Stimulated activated effector memory CD8-positive, alpha-beta T cell treated with anti-CD3 and anti-CD28 coated beads, Interleukin-12 subunit alpha, Interleukin-12 subunit beta, amount 100 ng/mL, for 72 hours (primary cell): ENCODE results near the gene KIT.

ENCODE experiments used
- ATAC-seq: fragments of 150-1000 bp; cut with Tn5 transposase; 2 replicates; pipeline ENCODE4 v1.10.0; 2021
- DNase-seq, 2 donors: peaks; one replicate each; pipeline ENCODE4 v3.0.0; 2021 to 2022; ENCODE audit warnings: low spot score in 2 of 2
- H3K27ac Mint-ChIP-seq: one replicate; pipeline ENCODE4 v1.8.0; 2022; ENCODE audit warnings: mild to moderate bottlenecking, mixed read lengths
- H3K36me3 Mint-ChIP-seq: one replicate; pipeline ENCODE4 v1.8.0; 2022; ENCODE audit warnings: mild to moderate bottlenecking, mixed read lengths
- H3K4me1 Mint-ChIP-seq: one replicate; pipeline ENCODE4 v1.8.0; 2022; ENCODE audit warnings: mixed read lengths
- H3K4me3 Mint-ChIP-seq: one replicate; pipeline ENCODE4 v1.8.0; 2022; ENCODE audit warnings: mild to moderate bottlenecking, mixed read lengths
- H3K9me3 Mint-ChIP-seq: one replicate; pipeline ENCODE4 v1.8.0; 2022; ENCODE audit warnings: mixed read lengths

The KIT gene

GRCh38 chr4:54742636-54743399 lies 85.1 kb downstream of the KIT start:
- no peak for DNase-seq
- H3K27ac Mint-ChIP-seq: no peak overlapping the region
- H3K4me3 Mint-ChIP-seq: no peak overlapping the region
- ATAC-seq: no peak
- H3K4me1 Mint-ChIP-seq: no peaks in the 10 kb centered on the region
- no peaks in the 10 kb centered on the region for H3K36me3 Mint-ChIP-seq
- H3K9me3 Mint-ChIP-seq: peaks cover 13% of the 10 kb centered on the region

GRCh38 chr4:54743562-54743961 lies 85.8 kb downstream of the KIT start:
- no peak overlapping the region for H3K4me3 Mint-ChIP-seq
- H3K27ac Mint-ChIP-seq: no peak overlapping the region
- no peak for DNase-seq
- ATAC-seq: no peak
- H3K9me3 Mint-ChIP-seq: peaks cover 13% of the 10 kb centered on the region
- no peaks in the 10 kb centered on the region for H3K36me3 Mint-ChIP-seq
- no peaks in the 10 kb centered on the region for H3K4me1 Mint-ChIP-seq

DNA sequence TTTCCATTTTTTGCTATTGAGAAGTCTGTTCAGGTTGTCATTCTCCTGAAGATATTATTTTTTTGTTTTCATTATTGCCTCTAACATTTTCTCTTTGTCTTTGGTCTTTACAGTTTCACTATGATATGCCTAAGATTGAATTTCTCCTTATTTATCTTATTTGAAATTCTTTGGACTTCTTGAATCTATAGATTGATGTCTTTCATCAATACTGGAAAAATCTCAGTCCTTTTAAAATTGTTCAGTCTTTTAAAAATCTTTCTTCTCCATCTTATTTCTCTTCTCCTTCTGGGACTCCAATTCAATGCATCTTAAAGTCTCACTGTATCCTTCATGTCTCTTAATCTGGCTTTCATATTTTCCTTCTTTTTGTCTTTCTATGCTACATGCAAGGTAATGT lies 86.7 kb downstream of the KIT start:
- no peak for DNase-seq
- H3K4me1 Mint-ChIP-seq: no peaks in the 10 kb centered on the region
- H3K27ac Mint-ChIP-seq: no peak overlapping the region
- no peak for ATAC-seq
- no peaks in the 10 kb centered on the region for H3K36me3 Mint-ChIP-seq
- peaks cover 13% of the 10 kb centered on the region for H3K9me3 Mint-ChIP-seq
- no peak overlapping the region for H3K4me3 Mint-ChIP-seq

DNA sequence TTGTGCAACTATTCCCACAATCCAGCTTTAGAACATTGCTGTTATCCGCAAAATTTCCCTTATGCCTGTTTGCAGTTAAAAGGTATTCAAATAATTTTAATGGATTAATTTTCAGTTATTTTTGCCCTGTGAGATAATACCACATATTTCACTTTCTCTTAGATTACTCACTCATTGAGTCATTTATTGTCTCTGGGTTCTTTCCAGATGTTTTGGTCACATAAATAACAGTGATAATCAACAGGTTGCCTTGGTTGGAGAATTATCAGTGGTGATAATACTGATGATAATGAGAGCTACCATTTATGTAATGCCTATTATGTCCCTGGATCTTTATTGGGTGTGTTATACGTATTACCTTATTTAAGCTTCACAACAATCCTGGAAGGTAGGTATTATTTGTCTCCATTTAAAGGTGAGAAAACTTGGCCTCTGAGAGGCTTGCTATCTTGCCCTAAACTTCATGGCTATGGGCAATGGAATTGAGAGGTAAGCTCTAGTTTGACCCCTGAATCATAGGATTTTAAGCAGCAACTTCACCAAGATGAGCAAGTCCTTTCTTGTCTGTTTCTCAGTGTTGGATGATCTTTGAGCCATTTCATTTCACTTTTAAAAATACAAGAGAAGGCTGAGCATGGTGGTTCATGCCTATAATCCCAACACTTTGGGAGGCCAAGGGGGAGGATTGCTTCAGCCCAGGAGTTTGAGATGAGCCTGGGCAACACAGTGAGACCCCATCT lies 87.4 kb downstream of the KIT start:
- Mint-ChIP-seq H3K4me1 (no peaks in the 10 kb centered on the region), H3K9me3 (peaks cover 13% of the 10 kb centered on the region), H3K4me3 (no peak overlapping the region), H3K36me3 (no peaks in the 10 kb centered on the region), H3K27ac (no peak overlapping the region)
- DNase-seq (no peak), ATAC-seq (no peak)

- Mint-ChIP-seq H3K36me3 (no peaks in the 10 kb centered on the region), H3K27ac (no peak overlapping the region), H3K4me1 (no peaks in the 10 kb centered on the region), H3K4me3 (no peak overlapping the region), H3K9me3 (peaks cover 13% of the 10 kb centered on the region)
- ATAC-seq (peak; percentile 88), DNase-seq (no peak)
These were observed 88.5 kb downstream of the KIT start for GRCh38 chr4:54746218-54746617.

DNA sequence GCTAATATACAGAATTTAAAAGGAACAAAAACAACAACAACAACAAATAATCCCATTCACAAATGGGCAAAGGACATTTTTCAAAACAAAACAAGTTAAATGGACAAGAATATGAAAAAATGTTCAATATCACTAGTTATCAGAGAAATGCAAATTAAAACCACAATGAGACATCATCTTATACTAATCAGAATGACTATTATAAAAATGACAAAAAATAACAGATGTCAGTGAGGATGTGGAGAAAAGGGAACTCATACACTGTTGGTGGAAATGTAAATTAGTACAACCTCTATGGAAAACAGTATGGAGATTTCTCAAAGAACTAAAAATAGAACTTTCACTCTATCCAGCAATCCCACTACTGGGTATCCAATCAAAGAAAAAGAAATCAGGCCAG lies 92.6 kb downstream of the KIT start:
- no peak overlapping the region for H3K4me3 Mint-ChIP-seq
- peaks cover 2% of the 10 kb centered on the region for H3K9me3 Mint-ChIP-seq
- no peaks in the 10 kb centered on the region for H3K36me3 Mint-ChIP-seq
- DNase-seq (no peak), ATAC-seq (no peak)
- no peaks in the 10 kb centered on the region for H3K4me1 Mint-ChIP-seq
- H3K27ac Mint-ChIP-seq: no peak overlapping the region

DNA sequence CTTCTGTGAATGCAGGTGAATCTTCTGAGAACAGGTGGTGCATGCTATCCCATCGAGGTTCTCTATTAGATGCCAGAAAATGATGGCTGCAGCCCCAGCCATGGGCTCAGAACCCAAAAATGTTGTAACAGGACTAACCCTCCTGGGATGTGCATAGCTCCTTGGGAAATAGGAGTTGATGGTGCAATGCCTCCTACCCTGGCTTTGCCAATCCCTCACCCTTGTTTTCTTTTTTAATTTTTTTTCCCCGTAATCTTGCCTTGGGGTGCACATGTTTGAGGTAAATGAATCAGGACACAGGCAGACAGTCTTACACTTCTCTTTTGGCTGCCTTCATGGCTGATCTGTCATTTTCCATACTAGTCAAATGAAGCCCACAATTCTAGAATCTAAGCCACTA lies 96.6 kb downstream of the KIT start:
- Mint-ChIP-seq H3K4me3 (no peak overlapping the region), H3K4me1 (no peaks in the 10 kb centered on the region), H3K36me3 (no peaks in the 10 kb centered on the region), H3K9me3 (peaks cover 3% of the 10 kb centered on the region), H3K27ac (no peak overlapping the region)
- ATAC-seq (no peak), DNase-seq (no peak)

DNA sequence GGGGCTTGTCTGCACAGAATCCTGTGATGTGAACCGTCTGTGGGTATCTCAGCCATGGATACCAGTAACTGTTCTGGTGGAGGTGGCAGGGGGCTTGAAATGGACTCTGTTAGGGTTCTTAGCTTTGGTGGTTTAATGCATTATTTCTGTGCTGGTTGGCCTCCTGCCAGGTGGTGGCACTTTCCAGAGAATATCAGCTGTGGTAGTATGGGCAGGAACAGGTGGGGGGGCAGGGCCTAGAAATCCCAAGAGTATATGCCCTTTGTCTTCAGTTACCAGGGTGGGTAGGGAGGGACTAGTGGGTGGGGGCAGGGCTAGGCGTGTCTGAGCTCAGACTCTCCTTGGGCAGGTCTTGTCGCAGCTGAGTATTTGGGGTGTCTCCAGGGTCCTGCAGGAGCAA lies 106.7 kb downstream of the KIT start:
- ATAC-seq (no peak), DNase-seq (no peak)
- Mint-ChIP-seq H3K4me1 (peaks cover 7% of the 10 kb centered on the region), H3K27ac (no peak overlapping the region), H3K36me3 (no peaks in the 10 kb centered on the region), H3K4me3 (no peak overlapping the region), H3K9me3 (peaks cover 16% of the 10 kb centered on the region)

DNA sequence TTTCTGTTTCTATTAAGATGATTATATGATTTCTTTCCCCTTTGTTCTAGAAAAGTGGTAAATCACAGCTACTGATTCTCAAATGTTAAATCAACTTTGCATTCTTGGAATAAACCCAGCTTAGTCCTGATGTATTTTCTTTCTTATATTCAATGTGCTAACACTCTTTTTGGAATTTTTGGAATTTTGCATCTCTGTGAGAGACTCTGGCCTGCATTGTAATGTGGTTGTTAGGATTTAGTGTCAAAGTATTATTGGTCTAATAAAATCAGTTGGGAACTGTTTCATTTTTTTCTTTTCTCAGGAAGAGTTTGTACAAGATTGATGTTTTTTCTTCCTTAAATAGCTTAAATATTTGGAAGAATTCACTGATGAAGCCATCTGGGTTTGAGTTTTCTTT lies 109.6 kb downstream of the KIT start:
- Mint-ChIP-seq H3K4me3 (no peak overlapping the region), H3K27ac (no peak overlapping the region), H3K4me1 (no peaks in the 10 kb centered on the region), H3K36me3 (no peaks in the 10 kb centered on the region), H3K9me3 (peaks cover 10% of the 10 kb centered on the region)
- DNase-seq (no peak), ATAC-seq (no peak)

DNA sequence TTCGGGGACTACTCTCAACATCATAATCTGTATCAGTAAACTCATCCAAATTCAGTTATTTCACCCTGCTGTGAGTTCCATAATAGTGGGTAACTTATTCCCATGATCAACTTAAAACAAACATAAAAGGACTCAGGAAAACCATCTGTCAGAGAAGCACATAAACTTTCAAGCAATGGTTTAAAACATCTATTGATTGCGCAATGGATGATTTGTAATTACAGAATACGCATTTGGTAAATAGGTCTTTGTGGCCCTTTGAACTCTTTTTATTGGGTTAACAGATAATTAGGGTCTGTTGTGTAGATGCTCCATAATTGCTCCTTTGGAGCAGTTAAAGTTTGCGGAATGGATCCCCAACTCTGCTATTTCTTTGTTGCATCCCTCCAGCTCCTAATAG lies 115.3 kb downstream of the KIT start:
- H3K36me3 Mint-ChIP-seq: no peaks in the 10 kb centered on the region
- no peak overlapping the region for H3K4me3 Mint-ChIP-seq
- ATAC-seq (no peak), DNase-seq (no peak)
- peaks cover 9% of the 10 kb centered on the region for H3K9me3 Mint-ChIP-seq
- H3K27ac Mint-ChIP-seq: no peak overlapping the region
- H3K4me1 Mint-ChIP-seq: no peaks in the 10 kb centered on the region

DNA sequence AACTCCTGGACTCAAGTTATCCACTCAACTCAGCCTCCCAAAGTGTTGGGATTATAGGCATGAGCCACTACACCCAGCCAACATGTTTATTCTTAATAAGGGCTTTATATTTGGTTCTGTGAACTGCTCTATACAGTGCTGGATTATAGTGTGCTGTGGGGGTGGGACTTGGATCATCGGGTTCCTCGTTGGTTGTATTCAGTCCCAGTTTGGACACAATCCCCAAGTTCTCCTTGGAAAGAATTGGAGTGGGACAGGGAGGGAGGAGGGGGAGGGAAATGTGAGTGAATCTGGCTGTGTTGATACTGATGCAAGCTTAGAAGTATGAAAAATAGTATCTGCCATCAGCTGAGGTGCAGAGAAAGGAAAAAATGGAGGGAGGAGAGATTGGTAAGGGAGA lies 121.3 kb downstream of the KIT start:
- H3K36me3 Mint-ChIP-seq: no peaks in the 10 kb centered on the region
- H3K4me1 Mint-ChIP-seq: no peaks in the 10 kb centered on the region
- ATAC-seq: no peak
- no peak overlapping the region for H3K27ac Mint-ChIP-seq
- peaks cover 4% of the 10 kb centered on the region for H3K9me3 Mint-ChIP-seq
- DNase-seq: no peak
- H3K4me3 Mint-ChIP-seq: no peak overlapping the region

GRCh38 chr4:54779476-54780148 lies 121.9 kb downstream of the KIT start:
- DNase-seq: no peak
- Mint-ChIP-seq H3K36me3 (no peaks in the 10 kb centered on the region), H3K4me3 (no peak overlapping the region), H3K4me1 (no peaks in the 10 kb centered on the region), H3K9me3 (peaks cover 4% of the 10 kb centered on the region), H3K27ac (no peak overlapping the region)
- ATAC-seq: no peak

- peak; percentile 49 for ATAC-seq
- no peaks in the 10 kb centered on the region for H3K4me1 Mint-ChIP-seq
- no peak for DNase-seq
- no peak overlapping the region for H3K27ac Mint-ChIP-seq
- peaks cover 4% of the 10 kb centered on the region for H3K9me3 Mint-ChIP-seq
- no peaks in the 10 kb centered on the region for H3K36me3 Mint-ChIP-seq
- no peak overlapping the region for H3K4me3 Mint-ChIP-seq
These were observed 122.4 kb downstream of the KIT start for GRCh38 chr4:54780149-54780495.

DNA sequence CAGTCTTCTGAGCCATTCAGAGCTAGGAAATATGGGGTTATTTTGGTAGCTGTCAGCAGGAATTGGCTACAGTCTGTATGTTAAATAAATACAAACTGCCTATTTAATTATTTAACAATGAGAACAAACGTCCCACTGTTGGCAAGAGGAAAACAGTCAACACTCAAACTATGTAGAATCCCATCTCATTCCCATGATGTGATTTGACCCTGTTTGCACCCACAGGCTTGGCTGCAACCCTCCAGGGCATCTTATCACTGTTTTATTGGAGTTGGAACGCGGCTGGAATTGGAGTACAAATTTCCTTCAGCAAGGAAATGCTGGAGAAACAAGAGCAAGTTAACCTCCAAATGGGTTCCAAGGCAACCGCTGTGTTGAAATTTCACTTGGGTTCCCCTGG lies 124.0 kb downstream of the KIT start:
- H3K4me1 Mint-ChIP-seq: no peaks in the 10 kb centered on the region
- peaks cover under 1% of the 10 kb centered on the region for H3K9me3 Mint-ChIP-seq
- ATAC-seq (no peak), DNase-seq (no peak)
- H3K27ac Mint-ChIP-seq: no peak overlapping the region
- H3K36me3 Mint-ChIP-seq: no peaks in the 10 kb centered on the region
- H3K4me3 Mint-ChIP-seq: no peak overlapping the region

- ATAC-seq (no peak), DNase-seq (no peak)
- H3K9me3 Mint-ChIP-seq: no peaks in the 10 kb centered on the region
- no peaks in the 10 kb centered on the region for H3K4me1 Mint-ChIP-seq
- no peak overlapping the region for H3K27ac Mint-ChIP-seq
- H3K36me3 Mint-ChIP-seq: no peaks in the 10 kb centered on the region
- H3K4me3 Mint-ChIP-seq: no peak overlapping the region
These were observed 125.8 kb downstream of the KIT start for GRCh38 chr4:54783402-54784110.
